MCF 10A (cell line): ENCODE results near the gene RAVER2. TPM values are rescaled to one million over a fixed set of nuclear protein-coding genes. Genes with fewer than 3 reads are reported as not detected.

Experiments used
- BruUV-seq: library from RNA; stranded (reverse); fragments of 400-500 nt; replicated peaks from 2 replicates; lab custom pipeline; 2021; lab: Mats Ljungman, UMichigan
- CTCF ChIA-PET: fragments of 300-600 bp; sonication (Branson Sonifier 250); formaldehyde crosslinking; extraction: SDS; loops from one replicate; lab custom pipeline; 2021; ENCODE audit warnings: antibody characterized with exemption, inconsistent platforms; lab: Yijun Ruan, JAX
- POLR2A ChIA-PET: fragments of 300-600, 350-650 bp; sonication (Branson Sonifier 250); formaldehyde crosslinking; extraction: SDS; loops from one replicate; lab custom pipeline; 2020; ENCODE audit warnings: antibody characterized with exemption, inconsistent platforms; lab: Yijun Ruan, JAX
- DNase-seq: peaks from one replicate; pipeline ENCODE4 v3.0.0-alpha.2; 2018; ENCODE audit not compliant: unreplicated experiment
- H3K27ac Mint-ChIP-seq: one replicate; pipeline ENCODE4 v1.8.0; 2022; ENCODE audit warnings: mild to moderate bottlenecking, low read depth, mixed read lengths; ENCODE audit not compliant: unreplicated experiment
- H3K27me3 Mint-ChIP-seq: one replicate; pipeline ENCODE4 v1.8.0; 2022; ENCODE audit warnings: mixed read lengths; ENCODE audit not compliant: insufficient read depth, unreplicated experiment
- H3K36me3 Mint-ChIP-seq: one replicate; pipeline ENCODE4 v1.8.0; 2022; ENCODE audit warnings: mild to moderate bottlenecking, moderate library complexity, mixed read lengths; ENCODE audit not compliant: insufficient read depth, unreplicated experiment
- H3K4me1 Mint-ChIP-seq: one replicate; pipeline ENCODE4 v1.8.0; 2022; ENCODE audit warnings: mixed read lengths; ENCODE audit not compliant: insufficient read depth, unreplicated experiment
- H3K4me3 Mint-ChIP-seq: one replicate; pipeline ENCODE4 v1.8.0; 2022; ENCODE audit warnings: mild to moderate bottlenecking, moderate library complexity, mixed read lengths; ENCODE audit not compliant: unreplicated experiment
- H3K9me3 Mint-ChIP-seq: one replicate; pipeline ENCODE4 v1.8.0; 2022; ENCODE audit warnings: mixed read lengths; ENCODE audit not compliant: unreplicated experiment
- CTCF ChIP-seq: fragments of 200-600 bp; IDR thresholded peaks from one replicate; pipeline ENCODE4 v1.8.0; 2022; ENCODE audit warnings: antibody characterized with exemption, mild to moderate bottlenecking; ENCODE audit not compliant: unreplicated experiment
- intact Hi-C: fragments of 100-400 bp; cut with micrococcal nuclease; formaldehyde crosslinking; loops from 2 replicates; pipeline ENCODE4 v1.14.1; 2022
- total RNA-seq: library from RNA; stranded (reverse); gene quantifications from 2 replicates; pipeline ENCODE4 v1.2.3, GENCODE V29; 2022

Gene RAVER2
- total RNA-seq, 1 experiment from 2014 or later = 5.9 TPM

- CTCF ChIA-PET = interaction anchor here (0.6 to 1.1 kb wide), 2 partner anchors 48 to 198 kb away, joined by 3 to 4 read pairs; no protein-coding TSS in a partner anchor
- Mint-ChIP-seq H3K9me3 (no peaks in the 10 kb centered on the region), H3K4me1 (peaks cover 21% of the 10 kb centered on the region), H3K4me3 (no peak overlapping the region), H3K27ac (no peak overlapping the region), H3K36me3 (no peaks in the 10 kb centered on the region), H3K27me3 (no peaks in the 10 kb centered on the region)
- intact Hi-C loops = loop anchor here (5.0 to 10.0 kb wide), 2 partner anchors 219 to 277 kb away; partner anchors contain the start of gene JAK1
- TF ChIP-seq CTCF = no peak
- BruUV-seq = no TSS peak
- DNase-seq = no peak
- POLR2A ChIA-PET = interaction anchor here (0.6 to 4.9 kb wide), 7 partner anchors 12 to 1512 kb away, joined by 3 to 46 read pairs (median 3); no protein-coding TSS in a partner anchor
Measured at GRCh38 chr1:64748222-64748621, 3.3 kb downstream of the RAVER2 start.

- H3K27me3 Mint-ChIP-seq = no peaks in the 10 kb centered on the region
- ChIA-PET POLR2A (no interaction called here), CTCF (interaction anchor here (1.1 kb wide), 1 partner anchor 48 kb away, joined by 3 read pairs; no protein-coding TSS in a partner anchor)
- no peak overlapping the region for H3K4me3 Mint-ChIP-seq
- H3K4me1 Mint-ChIP-seq = peaks cover 21% of the 10 kb centered on the region
- no peaks in the 10 kb centered on the region for H3K36me3 Mint-ChIP-seq
- BruUV-seq = no TSS peak
- TF ChIP-seq CTCF = no peak
- intact Hi-C loops = loop anchor here (5.0 to 10.0 kb wide), 2 partner anchors 219 to 276 kb away; partner anchors contain the start of gene JAK1
- no peak for DNase-seq
- no peaks in the 10 kb centered on the region for H3K9me3 Mint-ChIP-seq
- H3K27ac Mint-ChIP-seq = no peak overlapping the region
Measured at GRCh38 chr1:64748706-64749105, 3.8 kb downstream of the RAVER2 start.

- no peaks in the 10 kb centered on the region for H3K9me3 Mint-ChIP-seq
- no peak for DNase-seq
- intact Hi-C loops = no loop called here
- TF ChIP-seq CTCF = no peak
- POLR2A ChIA-PET = interaction anchor here (0.6 to 1.4 kb wide), 2 partner anchors 15 to 278 kb away, joined by 3 to 4 read pairs; no protein-coding TSS in a partner anchor
- no peak overlapping the region for H3K27ac Mint-ChIP-seq
- H3K27me3 Mint-ChIP-seq = no peaks in the 10 kb centered on the region
- no peaks in the 10 kb centered on the region for H3K36me3 Mint-ChIP-seq
- peaks cover 16% of the 10 kb centered on the region for H3K4me1 Mint-ChIP-seq
- BruUV-seq = no TSS peak
- no peak overlapping the region for H3K4me3 Mint-ChIP-seq
- CTCF ChIA-PET = interaction anchor here (0.6 to 0.7 kb wide), 2 partner anchors 10 to 154 kb away, joined by 3 to 4 read pairs; no protein-coding TSS in a partner anchor
Measured at GRCh38 chr1:64750092-64750491, 5.2 kb downstream of the RAVER2 start.

- H3K9me3 Mint-ChIP-seq = no peaks in the 10 kb centered on the region
- no peak for TF ChIP-seq CTCF
- POLR2A ChIA-PET = interaction anchor here (1.4 kb wide), 1 partner anchor 15 kb away, joined by 4 read pairs; no protein-coding TSS in a partner anchor
- H3K4me3 Mint-ChIP-seq = no peak overlapping the region
- no peak overlapping the region for H3K27ac Mint-ChIP-seq
- no peaks in the 10 kb centered on the region for H3K27me3 Mint-ChIP-seq
- no peak for DNase-seq
- no peaks in the 10 kb centered on the region for H3K36me3 Mint-ChIP-seq
- CTCF ChIA-PET = interaction anchor here (0.6 to 2.1 kb wide), 4 partner anchors 9 to 155 kb away, joined by 3 to 9 read pairs (median 5); no protein-coding TSS in a partner anchor
- H3K4me1 Mint-ChIP-seq = peaks cover 15% of the 10 kb centered on the region
- intact Hi-C loops = no loop called here
- BruUV-seq = no TSS peak
Measured at GRCh38 chr1:64750875-64751274, 6.0 kb downstream of the RAVER2 start.
